ENCODE data around the gene TMEM120B.

Gene TMEM120B

DNA sequence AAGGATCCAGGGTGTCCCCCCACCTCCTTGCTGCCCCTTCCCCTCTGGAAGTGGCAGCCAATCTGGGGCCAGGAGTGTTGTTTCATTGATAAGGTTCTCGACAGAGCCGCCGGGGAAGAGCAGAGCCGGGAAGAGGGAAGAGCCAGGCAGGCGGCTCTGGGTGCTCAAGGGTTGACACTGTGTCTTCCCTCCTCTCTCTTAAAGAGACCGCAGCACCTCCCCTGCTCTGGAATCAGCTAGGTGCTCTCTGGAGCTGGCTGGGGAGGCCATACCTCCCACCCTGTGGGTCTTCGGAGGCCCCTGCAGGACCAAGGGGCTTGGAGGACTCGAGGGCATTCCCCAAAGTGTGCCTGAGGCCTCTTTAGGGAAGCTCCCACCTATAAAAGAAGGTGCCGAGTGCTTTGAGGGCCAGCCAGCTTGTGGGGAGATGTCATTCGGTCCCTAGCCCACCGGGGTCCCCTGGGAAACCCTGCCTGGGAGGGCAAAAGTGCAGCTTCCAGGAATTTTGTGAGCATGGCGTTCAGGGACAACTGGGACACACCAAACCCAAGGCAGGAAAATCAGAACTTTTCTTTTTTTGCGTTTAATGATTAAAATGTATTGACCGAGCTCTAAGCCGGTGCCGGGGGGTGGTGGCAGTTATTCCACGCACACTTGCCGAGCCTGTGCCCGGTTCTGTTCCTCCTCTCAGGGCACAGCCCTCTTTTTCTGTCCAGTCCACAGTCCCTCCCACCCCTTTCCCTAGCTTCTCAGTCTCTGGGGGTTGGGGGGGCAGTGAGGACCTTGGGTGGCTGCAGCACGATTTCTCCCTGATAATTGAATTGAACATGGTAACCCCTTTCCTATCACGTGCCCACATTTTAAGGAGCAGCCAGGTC lies 94.2 kb downstream of the TMEM120B start:
- FAIRE-seq (no peak), DNase-seq (ENCODE audit: insufficient read length, low spot score) (no peak)
- TF ChIP-seq POLR2AphosphoS5 (IDR thresholded peaks at IDR 0.05; ENCODE audit: low read depth, low read length) (no peak), PAX5 (IDR thresholded peaks at IDR 0.05; ENCODE audit: insufficient read depth, low read length, severe bottlenecking) (no peak), TAF1 (IDR thresholded peaks at IDR 0.05; ENCODE audit: low read depth, low read length) (no peak), SPI1 (IDR thresholded peaks at IDR 0.05; ENCODE audit: low read depth, low read length) (no peak), POLR2A (IDR thresholded peaks at IDR 0.05; ENCODE audit: low read depth, low read length) (no peak), POU2F2 (IDR thresholded peaks at IDR 0.05; ENCODE audit: low read depth, low read length) (no peak)

DNA sequence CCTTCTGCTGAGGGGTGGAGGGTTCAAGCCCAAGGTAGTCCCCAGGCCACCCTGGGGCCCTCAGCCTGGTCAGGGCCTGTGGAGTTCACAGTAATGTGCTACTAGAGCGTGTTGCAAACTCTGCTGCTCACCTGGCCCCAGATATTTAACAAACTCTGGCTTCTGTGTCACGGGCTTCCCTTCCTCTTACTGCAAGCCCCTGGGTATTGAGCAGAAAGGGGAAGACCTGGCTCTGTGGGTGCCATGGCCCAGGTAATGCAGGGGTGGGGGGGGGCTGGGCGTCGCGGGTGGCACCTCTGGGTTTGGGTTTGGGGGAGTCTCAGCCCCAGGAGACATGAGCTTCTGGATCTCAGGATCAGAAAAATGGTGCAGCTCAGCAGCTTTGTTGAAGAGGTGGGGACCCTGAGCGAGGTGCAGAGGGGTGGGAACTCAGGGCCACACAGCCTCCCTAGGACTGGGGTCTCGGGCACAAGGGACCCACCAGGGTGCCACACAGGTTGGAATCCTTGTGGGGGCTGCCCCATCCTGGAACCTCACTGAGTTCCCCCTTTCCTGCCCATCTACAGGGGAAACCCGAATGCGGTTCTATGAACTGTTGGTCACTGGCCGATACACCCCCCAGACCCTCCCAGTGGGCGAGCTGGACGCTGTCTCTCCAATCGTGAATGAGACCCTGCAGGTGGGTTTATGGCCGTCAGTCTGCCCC lies 95.2 kb downstream of the TMEM120B start:
- no peak for TF ChIP-seq POLR2A (IDR thresholded peaks at IDR 0.05; ENCODE audit: low read depth, low read length)
- TF ChIP-seq PAX5 (IDR thresholded peaks at IDR 0.05; ENCODE audit: insufficient read depth, low read length, severe bottlenecking), result no peak
- no peak for TF ChIP-seq SPI1 (IDR thresholded peaks at IDR 0.05; ENCODE audit: low read depth, low read length)
- no peak for TF ChIP-seq POLR2AphosphoS5 (IDR thresholded peaks at IDR 0.05; ENCODE audit: low read depth, low read length)
- no peak for TF ChIP-seq POU2F2 (IDR thresholded peaks at IDR 0.05; ENCODE audit: low read depth, low read length)
- no peak for TF ChIP-seq TAF1 (IDR thresholded peaks at IDR 0.05; ENCODE audit: low read depth, low read length)
- DNase-seq (ENCODE audit: insufficient read length, low spot score) (no peak), FAIRE-seq (no peak)

DNA sequence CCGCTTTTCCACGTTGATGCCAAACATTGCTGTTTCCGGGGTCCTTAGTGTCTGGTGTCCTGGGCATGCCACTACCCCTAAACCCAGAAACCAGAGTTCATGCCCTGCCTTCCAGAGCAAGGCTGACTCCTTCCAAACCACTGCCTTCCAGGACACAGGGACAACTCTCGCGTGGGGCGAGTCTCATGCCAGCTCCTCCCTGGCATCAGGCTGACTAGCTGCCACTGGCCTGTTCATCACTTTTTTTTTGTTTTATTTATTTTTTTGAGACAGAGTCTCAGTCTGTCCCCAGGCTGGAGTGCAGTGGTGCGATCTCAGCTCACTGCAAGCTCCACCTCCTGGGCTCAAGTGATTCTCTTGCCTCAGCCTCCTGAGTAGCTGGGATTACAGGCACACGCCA lies 96.1 kb downstream of the TMEM120B start:
- no peak for TF ChIP-seq PAX5 (IDR thresholded peaks at IDR 0.05; ENCODE audit: insufficient read depth, low read length, severe bottlenecking)
- TF ChIP-seq SPI1 (IDR thresholded peaks at IDR 0.05; ENCODE audit: low read depth, low read length), result no peak
- no peak for TF ChIP-seq POLR2AphosphoS5 (IDR thresholded peaks at IDR 0.05; ENCODE audit: low read depth, low read length)
- no peak for TF ChIP-seq POU2F2 (IDR thresholded peaks at IDR 0.05; ENCODE audit: low read depth, low read length)
- no peak for TF ChIP-seq POLR2A (IDR thresholded peaks at IDR 0.05; ENCODE audit: low read depth, low read length)
- no peak for TF ChIP-seq TAF1 (IDR thresholded peaks at IDR 0.05; ENCODE audit: low read depth, low read length)
- DNase-seq (ENCODE audit: insufficient read length, low spot score) (no peak), FAIRE-seq (no peak)

DNA sequence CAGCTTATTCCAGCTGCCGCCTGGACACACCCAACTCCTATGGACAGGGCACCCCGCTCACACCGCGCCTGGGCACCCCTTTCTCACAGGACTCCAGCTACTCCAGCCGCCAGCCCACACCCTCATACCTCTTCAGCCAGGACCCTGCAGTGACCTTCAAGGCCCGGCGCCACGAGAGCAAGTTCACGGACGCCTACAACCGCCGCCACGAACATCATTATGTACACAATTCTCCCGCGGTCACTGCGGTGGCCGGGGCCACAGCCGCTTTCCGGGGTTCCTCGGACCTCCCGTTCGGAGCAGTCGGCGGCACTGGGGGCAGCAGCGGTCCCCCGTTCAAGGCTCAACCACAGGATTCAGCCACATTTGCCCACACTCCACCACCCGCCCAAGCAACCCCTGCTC lies 97.2 kb downstream of the TMEM120B start:
- FAIRE-seq (no peak), DNase-seq (ENCODE audit: insufficient read length, low spot score) (no peak)
- TF ChIP-seq POLR2A (IDR thresholded peaks at IDR 0.05; ENCODE audit: low read depth, low read length) (no peak), POU2F2 (IDR thresholded peaks at IDR 0.05; ENCODE audit: low read depth, low read length) (no peak), POLR2AphosphoS5 (IDR thresholded peaks at IDR 0.05; ENCODE audit: low read depth, low read length) (no peak), SPI1 (IDR thresholded peaks at IDR 0.05; ENCODE audit: low read depth, low read length) (no peak)

DNA sequence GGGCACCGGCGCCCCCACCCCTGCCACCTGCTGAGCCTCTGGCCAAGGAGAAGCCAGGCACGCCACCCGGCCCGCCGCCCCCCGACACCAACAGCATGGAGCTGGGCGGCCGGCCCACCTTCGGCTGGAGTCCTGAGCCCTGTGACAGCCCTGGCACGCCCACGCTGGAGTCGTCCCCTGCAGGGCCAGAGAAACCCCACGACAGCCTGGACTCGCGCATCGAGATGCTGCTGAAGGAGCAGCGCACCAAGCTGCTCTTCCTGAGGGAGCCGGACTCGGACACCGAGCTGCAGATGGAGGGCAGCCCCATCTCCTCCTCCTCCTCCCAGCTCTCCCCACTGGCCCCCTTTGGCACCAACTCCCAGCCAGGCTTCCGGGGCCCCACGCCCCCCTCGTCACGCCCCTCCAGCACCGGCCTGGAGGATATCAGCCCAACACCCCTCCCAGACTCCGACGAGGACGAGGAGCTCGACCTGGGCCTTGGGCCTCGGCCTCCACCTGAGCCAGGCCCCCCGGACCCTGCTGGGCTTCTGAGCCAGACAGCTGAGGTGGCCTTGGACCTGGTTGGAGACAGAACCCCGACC lies 97.8 kb downstream of the TMEM120B start:
- DNase-seq (ENCODE audit: insufficient read length, low spot score), result no peak
- no peak for FAIRE-seq
- no peak for TF ChIP-seq SPI1 (IDR thresholded peaks at IDR 0.05; ENCODE audit: low read depth, low read length)
- no peak for TF ChIP-seq POLR2AphosphoS5 (IDR thresholded peaks at IDR 0.05; ENCODE audit: low read depth, low read length)
- TF ChIP-seq TAF1 (IDR thresholded peaks at IDR 0.05; ENCODE audit: low read depth, low read length), result no peak
- no peak for TF ChIP-seq PAX5 (IDR thresholded peaks at IDR 0.05; ENCODE audit: insufficient read depth, low read length, severe bottlenecking)
- no peak for TF ChIP-seq POU2F2 (IDR thresholded peaks at IDR 0.05; ENCODE audit: low read depth, low read length)
- no peak for TF ChIP-seq POLR2A (IDR thresholded peaks at IDR 0.05; ENCODE audit: low read depth, low read length)

DNA sequence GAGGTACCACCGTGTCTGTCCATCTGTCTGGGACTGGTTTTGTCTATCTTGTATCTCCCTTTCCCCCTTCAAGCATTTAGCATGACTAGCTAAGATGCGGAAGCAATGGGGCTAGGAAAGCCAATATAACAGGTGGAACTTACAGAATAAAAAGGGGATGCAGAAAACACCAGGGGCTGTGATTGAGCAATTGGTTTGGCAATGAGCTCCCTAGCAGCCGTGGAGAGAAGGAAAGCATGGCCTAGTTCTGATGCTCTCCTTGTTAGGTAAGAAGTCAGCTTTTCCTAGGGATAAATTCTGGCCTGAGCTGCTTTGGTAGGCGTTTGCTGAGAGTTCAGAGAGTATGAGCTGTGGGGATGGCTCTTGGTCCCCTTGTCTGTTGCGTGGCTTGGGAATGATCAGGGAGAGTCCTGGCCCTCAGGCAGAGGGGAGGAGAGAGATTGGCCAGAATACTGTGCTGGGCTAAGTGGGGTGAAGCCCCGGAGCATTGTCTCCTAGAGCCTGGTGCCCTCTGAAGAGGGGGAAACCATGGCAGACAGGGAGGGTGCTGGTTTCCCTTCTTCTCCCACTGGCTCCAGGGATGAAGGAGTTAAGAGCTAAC lies 98.4 kb downstream of the TMEM120B start:
- FAIRE-seq (no peak), DNase-seq (ENCODE audit: insufficient read length, low spot score) (no peak)
- TF ChIP-seq POU2F2 (IDR thresholded peaks at IDR 0.05; ENCODE audit: low read depth, low read length) (no peak), PAX5 (IDR thresholded peaks at IDR 0.05; ENCODE audit: insufficient read depth, low read length, severe bottlenecking) (no peak), TAF1 (IDR thresholded peaks at IDR 0.05; ENCODE audit: low read depth, low read length) (no peak), SPI1 (IDR thresholded peaks at IDR 0.05; ENCODE audit: low read depth, low read length) (no peak)

DNA sequence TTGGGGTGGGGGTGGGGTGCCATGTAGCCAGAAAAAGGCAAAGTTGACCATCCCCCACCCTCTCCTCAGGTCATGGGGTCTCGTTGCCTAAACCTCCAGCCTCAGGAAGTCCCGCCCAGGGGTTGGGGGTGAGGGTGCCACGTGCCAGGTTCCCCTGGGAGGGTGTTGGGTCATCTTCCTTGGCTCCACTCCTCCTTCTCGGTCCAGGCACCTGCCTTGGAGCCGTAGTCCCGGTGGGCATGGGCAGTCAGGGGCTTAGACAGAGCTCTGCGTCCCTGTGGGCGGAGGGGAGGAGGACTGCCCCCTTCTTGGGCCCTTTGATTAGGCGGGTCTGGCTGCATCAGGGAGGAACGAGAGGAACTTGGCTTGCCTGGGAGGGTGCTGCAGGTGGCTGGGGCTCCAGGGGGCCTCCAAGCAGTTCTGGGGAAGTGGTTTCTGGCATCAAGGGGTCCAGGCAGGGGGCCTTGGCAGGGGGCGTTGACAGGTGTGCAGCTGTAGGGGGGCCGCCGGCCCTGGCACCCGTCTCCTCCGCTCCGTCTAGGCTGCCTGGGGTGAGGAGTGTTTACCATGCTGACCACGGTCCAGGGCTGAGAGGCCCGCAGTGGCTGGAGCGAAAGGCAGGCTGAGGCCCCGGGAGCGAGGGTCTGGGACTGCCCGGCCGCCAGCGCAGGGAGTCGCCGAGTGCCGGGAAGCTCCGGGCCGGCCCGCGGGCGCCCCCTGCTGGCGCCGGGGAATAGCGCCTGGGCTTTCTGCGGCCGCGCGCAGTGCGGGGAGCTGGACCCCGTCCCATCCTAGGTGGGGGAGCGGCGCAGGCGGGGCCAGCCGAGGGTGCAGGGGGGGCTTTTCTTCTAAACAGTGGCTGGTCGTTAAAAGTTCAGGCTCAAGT lies 99.1 kb downstream of the TMEM120B start:
- FAIRE-seq (no peak), DNase-seq (ENCODE audit: insufficient read length, low spot score) (peak; percentile 98)
- TF ChIP-seq SPI1 (IDR thresholded peaks at IDR 0.05; ENCODE audit: low read depth, low read length) (no peak), POLR2AphosphoS5 (IDR thresholded peaks at IDR 0.05; ENCODE audit: low read depth, low read length) (no peak), PAX5 (IDR thresholded peaks at IDR 0.05; ENCODE audit: insufficient read depth, low read length, severe bottlenecking) (no peak), POU2F2 (IDR thresholded peaks at IDR 0.05; ENCODE audit: low read depth, low read length) (no peak), POLR2A (IDR thresholded peaks at IDR 0.05; ENCODE audit: low read depth, low read length) (no peak), TAF1 (IDR thresholded peaks at IDR 0.05; ENCODE audit: low read depth, low read length) (no peak)

DNA sequence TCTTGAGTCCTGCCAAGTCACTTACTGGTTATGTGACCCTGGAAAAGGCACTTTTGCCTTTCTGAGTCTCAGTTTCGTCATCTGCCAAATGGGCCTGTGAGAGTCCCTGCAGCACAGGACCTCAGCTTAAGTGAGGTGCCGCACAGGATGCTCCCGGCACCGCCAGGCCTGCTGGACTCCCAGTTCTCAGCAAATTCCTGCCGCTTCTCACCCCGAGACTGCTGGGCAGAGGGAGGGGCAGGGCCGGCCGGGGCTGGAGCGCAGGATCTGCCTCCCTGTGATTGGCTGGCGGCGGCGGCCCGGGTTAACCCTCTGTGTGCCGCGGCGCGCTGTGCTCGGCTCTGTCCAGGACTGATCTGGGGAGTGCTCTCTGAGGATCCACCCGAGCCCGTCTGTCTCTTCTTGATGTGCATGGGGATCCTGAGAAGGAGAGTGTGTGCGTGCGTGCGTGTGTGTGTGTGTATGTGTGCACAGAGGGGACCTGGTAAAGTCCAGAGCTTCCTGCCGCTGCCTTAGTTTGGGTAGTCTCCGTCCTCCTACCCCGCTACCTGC lies 99.8 kb downstream of the TMEM120B start:
- DNase-seq (ENCODE audit: insufficient read length, low spot score) (no peak), FAIRE-seq (no peak)
- TF ChIP-seq TAF1 (IDR thresholded peaks at IDR 0.05; ENCODE audit: low read depth, low read length), result no peak
- no peak for TF ChIP-seq POU2F2 (IDR thresholded peaks at IDR 0.05; ENCODE audit: low read depth, low read length)
- TF ChIP-seq SPI1 (IDR thresholded peaks at IDR 0.05; ENCODE audit: low read depth, low read length), result no peak
- no peak for TF ChIP-seq POLR2A (IDR thresholded peaks at IDR 0.05; ENCODE audit: low read depth, low read length)
- no peak for TF ChIP-seq POLR2AphosphoS5 (IDR thresholded peaks at IDR 0.05; ENCODE audit: low read depth, low read length)
- no peak for TF ChIP-seq PAX5 (IDR thresholded peaks at IDR 0.05; ENCODE audit: insufficient read depth, low read length, severe bottlenecking)
